GM21447 (cell line): Measurements from ENCODE around the gene GOLT1A.

Experiments used
- ATAC-seq: cut with Tn5 transposase; IDR thresholded peaks from one replicate; pipeline ENCODE4 v1.9.1; 2021; ENCODE audit not compliant: unreplicated experiment

GOLT1A gene

GRCh38 chr1:204162494-204163074 lies 51.2 kb downstream of the GOLT1A start:
- no peak for ATAC-seq

GRCh38 chr1:204161609-204162493 lies 51.9 kb downstream of the GOLT1A start:
- no peak for ATAC-seq

GRCh38 chr1:204157962-204158361 lies 55.8 kb downstream of the GOLT1A start:
- no peak for ATAC-seq

- ATAC-seq = no peak
Observed at GRCh38 chr1:204155881-204156280, 57.9 kb downstream of the GOLT1A start.

GRCh38 chr1:204154568-204155255 lies 59.1 kb downstream of the GOLT1A start:
- ATAC-seq = no peak

GRCh38 chr1:204153667-204154066 lies 60.1 kb downstream of the GOLT1A start:
- no peak for ATAC-seq

GRCh38 chr1:204152310-204153044 lies 61.3 kb downstream of the GOLT1A start:
- ATAC-seq = no peak

GRCh38 chr1:204151552-204152309 lies 62.1 kb downstream of the GOLT1A start, which contains the start of gene ETNK2:
ETNK2 (minus strand) TSS chr1:204152044; CDS start chr1:204151852, 192 bp downstream.
- no peak for ATAC-seq

GRCh38 chr1:204150702-204151551 lies 62.9 kb downstream of the GOLT1A start:
- no peak for ATAC-seq

- ATAC-seq = no peak
Observed at GRCh38 chr1:204149635-204150565, 63.9 kb downstream of the GOLT1A start.

GRCh38 chr1:204149107-204149506 lies 64.7 kb downstream of the GOLT1A start:
- ATAC-seq = no peak
